Activated B cell treated with CpG ODN at 0.5 μM for 24 hours (primary cell): Measurements from ENCODE around the gene TMEM121. TPM values are rescaled to one million over a fixed set of nuclear protein-coding genes. Genes with fewer than 3 reads are reported as not detected.

Source experiments
- ATAC-seq: fragments of 200-7000 bp; cut with Tn5 transposase; one replicate; pipeline ENCODE4 v1.10.0; 2021; ENCODE audit warnings: low read depth, mild to moderate bottlenecking, moderate library complexity
- CTCF ChIA-PET: fragments of 350-600 bp; sonication (Branson Sonifier 250); formaldehyde crosslinking; loops from one replicate; lab custom pipeline; 2021; ENCODE audit warnings: antibody characterized with exemption; lab: Charles Lee
- POLR2A ChIA-PET: fragments of 350-600 bp; sonication (Branson Sonifier 250); formaldehyde crosslinking; loops from one replicate; lab custom pipeline; 2021; ENCODE audit warnings: antibody characterized with exemption; lab: Charles Lee
- DNase-seq: peaks from one replicate; pipeline ENCODE4 v3.0.0; 2022
- H3K27ac Mint-ChIP-seq: one replicate; pipeline ENCODE4 v1.8.0; 2020; ENCODE audit warnings: mixed read lengths
- H3K27me3 Mint-ChIP-seq: one replicate; pipeline ENCODE4 v1.8.0; 2021; ENCODE audit warnings: mixed read lengths
- H3K36me3 Mint-ChIP-seq: one replicate; pipeline ENCODE4 v1.8.0; 2021; ENCODE audit warnings: low read depth, mixed read lengths
- H3K4me1 Mint-ChIP-seq: one replicate; pipeline ENCODE4 v1.8.0; 2021; ENCODE audit warnings: mixed read lengths
- H3K4me3 Mint-ChIP-seq: one replicate; pipeline ENCODE4 v1.8.0; 2020; ENCODE audit warnings: mild to moderate bottlenecking, mixed read lengths
- H3K9me3 Mint-ChIP-seq: one replicate; pipeline ENCODE4 v1.8.0; 2020; ENCODE audit warnings: mixed read lengths
- intact Hi-C: fragments of 100-400 bp; cut with micrococcal nuclease; formaldehyde crosslinking; loops from one replicate; pipeline ENCODE4 v1.15.1; 2024
- total RNA-seq: library from RNA; stranded (reverse); gene quantifications from 2 replicates; pipeline ENCODE4 v1.2.3, GENCODE V29; 2022
- TF ChIP-seq, protein P1 (sequence below): fragments of 200-600 bp; IDR thresholded peaks from one replicate; pipeline ENCODE4 v1.8.0; 2022; ENCODE audit warnings: antibody characterized with exemption, mild to moderate bottlenecking

Gene TMEM121
- total RNA-seq, 1 donor from 2014 or later, result 1.6 TPM

DNA sequence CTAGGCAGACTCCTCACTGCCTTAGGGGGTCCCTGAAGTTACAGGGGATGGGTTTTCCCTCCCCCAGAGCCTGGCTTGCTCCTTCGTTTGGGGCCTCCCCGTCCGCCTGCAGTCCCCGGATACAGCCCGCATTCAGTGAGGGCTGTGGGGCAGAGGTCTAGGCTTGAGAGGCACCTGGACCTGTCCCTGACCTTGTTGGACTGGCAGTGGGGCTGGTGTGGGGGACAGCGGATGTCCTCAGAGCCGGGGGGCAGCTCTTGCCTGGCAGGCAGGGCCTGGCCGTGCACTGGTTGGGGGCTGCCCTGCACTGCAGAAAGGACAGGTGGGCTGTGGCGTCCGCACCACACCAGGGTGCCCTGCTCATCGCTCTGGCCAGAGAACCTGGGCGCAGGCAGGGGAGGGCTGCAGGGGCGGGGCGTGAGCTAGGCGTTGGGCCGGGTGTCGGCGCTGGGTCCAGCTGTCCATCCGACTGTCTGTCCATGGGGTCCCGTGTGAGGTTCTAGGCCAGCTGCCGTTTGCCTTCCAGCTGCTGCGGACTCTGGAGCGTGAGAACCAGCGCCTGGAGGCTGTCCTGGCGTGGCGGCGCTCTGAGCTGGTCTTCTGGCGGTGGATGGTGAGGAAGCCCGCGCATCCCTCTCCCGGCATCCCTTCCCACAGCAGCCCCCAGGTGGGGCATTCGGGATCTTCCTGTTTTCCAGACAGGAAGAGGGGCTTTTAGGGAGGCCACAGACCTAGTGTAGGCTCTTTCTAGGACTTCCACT lies 29.4 kb upstream of the TMEM121 start:
- ATAC-seq, result no peak
- no peaks in the 10 kb centered on the region for H3K36me3 Mint-ChIP-seq
- H3K27ac Mint-ChIP-seq, result no peak overlapping the region
- no peaks in the 10 kb centered on the region for H3K27me3 Mint-ChIP-seq
- CTCF ChIA-PET, result no interaction called here
- no peaks in the 10 kb centered on the region for H3K9me3 Mint-ChIP-seq
- H3K4me3 Mint-ChIP-seq, result no peak overlapping the region
- POLR2A ChIA-PET, result no interaction called here
- intact Hi-C loops, result no loop called here
- no peak for DNase-seq
- no peaks in the 10 kb centered on the region for H3K4me1 Mint-ChIP-seq
- TF ChIP-seq, protein P1, sequence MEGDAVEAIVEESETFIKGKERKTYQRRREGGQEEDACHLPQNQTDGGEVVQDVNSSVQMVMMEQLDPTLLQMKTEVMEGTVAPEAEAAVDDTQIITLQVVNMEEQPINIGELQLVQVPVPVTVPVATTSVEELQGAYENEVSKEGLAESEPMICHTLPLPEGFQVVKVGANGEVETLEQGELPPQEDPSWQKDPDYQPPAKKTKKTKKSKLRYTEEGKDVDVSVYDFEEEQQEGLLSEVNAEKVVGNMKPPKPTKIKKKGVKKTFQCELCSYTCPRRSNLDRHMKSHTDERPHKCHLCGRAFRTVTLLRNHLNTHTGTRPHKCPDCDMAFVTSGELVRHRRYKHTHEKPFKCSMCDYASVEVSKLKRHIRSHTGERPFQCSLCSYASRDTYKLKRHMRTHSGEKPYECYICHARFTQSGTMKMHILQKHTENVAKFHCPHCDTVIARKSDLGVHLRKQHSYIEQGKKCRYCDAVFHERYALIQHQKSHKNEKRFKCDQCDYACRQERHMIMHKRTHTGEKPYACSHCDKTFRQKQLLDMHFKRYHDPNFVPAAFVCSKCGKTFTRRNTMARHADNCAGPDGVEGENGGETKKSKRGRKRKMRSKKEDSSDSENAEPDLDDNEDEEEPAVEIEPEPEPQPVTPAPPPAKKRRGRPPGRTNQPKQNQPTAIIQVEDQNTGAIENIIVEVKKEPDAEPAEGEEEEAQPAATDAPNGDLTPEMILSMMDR, result no peak

DNA sequence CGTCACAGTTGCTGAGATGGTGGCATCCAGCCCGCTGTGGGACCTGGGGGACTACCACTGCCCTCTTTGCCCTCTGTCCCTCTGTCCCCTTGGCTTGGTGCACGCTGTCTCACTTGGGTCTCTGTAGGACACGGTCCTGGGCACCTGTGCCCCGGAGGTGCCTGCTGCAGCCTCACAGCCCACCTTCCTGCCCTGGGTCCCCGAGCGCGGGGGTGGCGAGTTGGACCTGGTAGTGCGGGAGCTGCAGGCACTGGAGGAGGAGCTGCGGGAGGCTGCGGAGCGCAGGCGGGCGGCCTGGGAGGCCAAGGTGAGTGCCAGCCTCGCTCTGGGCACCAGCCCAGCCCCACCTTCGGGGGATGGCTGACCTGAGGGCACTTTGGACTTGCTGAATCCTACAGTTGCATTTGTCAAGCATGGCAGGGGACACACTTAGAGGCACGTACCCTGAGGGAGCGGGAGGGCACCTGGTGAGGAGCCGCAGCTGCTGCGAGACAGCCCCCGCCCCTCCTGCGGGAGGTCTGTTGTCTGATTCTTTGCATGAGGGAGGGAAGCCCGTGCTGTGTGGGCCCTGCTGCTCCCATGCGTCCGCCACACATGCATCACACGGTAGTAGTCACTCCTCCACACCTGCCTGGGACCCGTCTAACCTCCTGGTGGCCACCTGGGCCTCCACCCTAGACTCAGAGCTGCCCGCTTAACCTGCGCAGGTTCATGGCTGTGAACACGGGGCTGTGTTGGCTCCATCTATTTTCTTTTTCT lies 28.5 kb upstream of the TMEM121 start:
- intact Hi-C loops, result no loop called here
- no peak for ATAC-seq
- Mint-ChIP-seq H3K27ac (no peak overlapping the region), H3K4me1 (no peaks in the 10 kb centered on the region), H3K36me3 (no peaks in the 10 kb centered on the region), H3K27me3 (no peaks in the 10 kb centered on the region), H3K9me3 (no peaks in the 10 kb centered on the region), H3K4me3 (no peak overlapping the region)
- TF ChIP-seq, protein P1, result no peak
- ChIA-PET POLR2A (no interaction called here), CTCF (no interaction called here)
- DNase-seq, result no peak

GRCh38 chr14:105498430-105499255 lies 27.7 kb upstream of the TMEM121 start:
- no peaks in the 10 kb centered on the region for H3K4me1 Mint-ChIP-seq
- TF ChIP-seq, protein P1, result no peak
- DNase-seq (no peak), ATAC-seq (no peak)
- no peak overlapping the region for H3K27ac Mint-ChIP-seq
- peaks cover 3% of the 10 kb centered on the region for H3K27me3 Mint-ChIP-seq
- H3K36me3 Mint-ChIP-seq, result no peaks in the 10 kb centered on the region
- H3K9me3 Mint-ChIP-seq, result no peaks in the 10 kb centered on the region
- intact Hi-C loops, result no loop called here
- CTCF ChIA-PET, result no interaction called here
- POLR2A ChIA-PET, result no interaction called here
- H3K4me3 Mint-ChIP-seq, result no peak overlapping the region

DNA sequence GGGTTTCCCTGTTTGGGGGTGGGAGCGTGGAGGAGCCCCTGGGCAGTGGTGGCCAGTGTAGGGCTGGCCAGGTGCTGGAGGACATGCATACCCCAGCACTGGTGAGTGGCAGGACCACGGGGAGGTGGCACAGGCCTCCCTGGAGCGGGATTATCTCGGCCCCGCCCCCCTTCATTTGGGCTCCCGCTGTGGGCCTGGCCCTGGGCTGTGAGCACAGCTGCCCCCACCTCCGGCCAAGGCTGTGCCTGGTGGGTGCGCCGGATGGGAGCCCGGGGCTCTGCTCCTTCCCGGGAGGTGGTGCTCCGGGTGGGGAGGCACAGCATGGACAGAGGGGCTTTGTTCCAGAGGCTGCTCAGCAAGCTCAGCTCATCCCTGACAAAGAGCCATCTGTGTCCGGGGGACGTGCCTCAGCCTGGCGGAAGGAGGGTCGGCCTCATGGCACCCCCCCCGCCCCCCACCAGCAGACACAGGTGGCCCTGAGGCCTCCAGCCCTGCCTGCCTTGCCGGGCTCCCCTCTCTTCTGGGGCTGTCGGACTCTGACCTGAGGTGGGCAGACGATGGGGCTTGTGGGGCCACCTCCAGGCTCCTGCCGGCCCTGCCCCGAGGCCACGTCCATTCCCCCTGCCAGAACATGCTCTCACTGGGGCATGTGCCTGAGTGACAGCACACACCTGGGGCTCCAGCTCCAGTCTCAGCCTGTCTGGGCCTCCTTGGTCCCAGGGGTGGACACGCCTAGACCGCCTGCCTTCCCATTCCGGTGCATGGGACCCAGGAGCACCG lies 26.9 kb upstream of the TMEM121 start:
- ChIA-PET POLR2A (no interaction called here), CTCF (no interaction called here)
- TF ChIP-seq, protein P1, result no peak
- Mint-ChIP-seq H3K27me3 (peaks cover 4% of the 10 kb centered on the region), H3K4me3 (no peak overlapping the region), H3K27ac (no peak overlapping the region), H3K36me3 (no peaks in the 10 kb centered on the region), H3K4me1 (no peaks in the 10 kb centered on the region), H3K9me3 (no peaks in the 10 kb centered on the region)
- DNase-seq, result no peak
- no peak for ATAC-seq
- intact Hi-C loops, result no loop called here
